Endothelial cell (in vitro differentiated cells): ENCODE data around the gene KSR1. TPM values are rescaled to one million over a fixed set of nuclear protein-coding genes. Genes with fewer than 3 reads are reported as not detected.
"Not testable (repeated sequence)": the region's sequence is repeated elsewhere in the genome, so short reads cannot be mapped to it uniquely, and the experiment has no call there.

Experiments used
- DNase-seq: peaks from one replicate; pipeline ENCODE4 v3.0.0; 2021; ENCODE audit warnings: low spot score
- H3K27ac Mint-ChIP-seq: one replicate; pipeline ENCODE4 v1.8.0; 2021; ENCODE audit warnings: mixed read lengths, inconsistent platforms; ENCODE audit not compliant: unreplicated experiment
- H3K27me3 Mint-ChIP-seq: one replicate; pipeline ENCODE4 v1.8.0; 2021; ENCODE audit warnings: mild to moderate bottlenecking, moderate library complexity, mixed read lengths, inconsistent platforms; ENCODE audit not compliant: unreplicated experiment
- H3K36me3 Mint-ChIP-seq: one replicate; pipeline ENCODE4 v1.8.0; 2021; ENCODE audit warnings: mild to moderate bottlenecking, low read depth, mixed read lengths, inconsistent platforms; ENCODE audit not compliant: unreplicated experiment
- H3K4me1 Mint-ChIP-seq: one replicate; pipeline ENCODE4 v1.8.0; 2021; ENCODE audit warnings: mild to moderate bottlenecking, mixed read lengths, inconsistent platforms; ENCODE audit not compliant: unreplicated experiment
- H3K4me3 Mint-ChIP-seq: one replicate; pipeline ENCODE4 v1.8.0; 2021; ENCODE audit warnings: mild to moderate bottlenecking, mixed read lengths, inconsistent platforms; ENCODE audit not compliant: unreplicated experiment
- H3K9me3 Mint-ChIP-seq: one replicate; pipeline ENCODE4 v1.8.0; 2021; ENCODE audit warnings: mixed read lengths, inconsistent platforms; ENCODE audit not compliant: unreplicated experiment
- CTCF ChIP-seq: fragments of 200-600 bp; sonication (generic); IDR thresholded peaks from one replicate; pipeline ENCODE4 v1.5.0; 2021; ENCODE audit warnings: antibody characterized with exemption; ENCODE audit not compliant: unreplicated experiment
- total RNA-seq: library from RNA; stranded (reverse); fragmentation: NEBNext Ultra II Directional; extraction: Animal tissue kit (Norgen Biotek cat#: 25700); gene quantifications from one replicate; pipeline ENCODE4 v1.2.1, GENCODE V29; 2021; ENCODE audit not compliant: unreplicated experiment

The KSR1 gene
- total RNA-seq, 1 donor from 2014 or later, result 65.2 TPM

DNA sequence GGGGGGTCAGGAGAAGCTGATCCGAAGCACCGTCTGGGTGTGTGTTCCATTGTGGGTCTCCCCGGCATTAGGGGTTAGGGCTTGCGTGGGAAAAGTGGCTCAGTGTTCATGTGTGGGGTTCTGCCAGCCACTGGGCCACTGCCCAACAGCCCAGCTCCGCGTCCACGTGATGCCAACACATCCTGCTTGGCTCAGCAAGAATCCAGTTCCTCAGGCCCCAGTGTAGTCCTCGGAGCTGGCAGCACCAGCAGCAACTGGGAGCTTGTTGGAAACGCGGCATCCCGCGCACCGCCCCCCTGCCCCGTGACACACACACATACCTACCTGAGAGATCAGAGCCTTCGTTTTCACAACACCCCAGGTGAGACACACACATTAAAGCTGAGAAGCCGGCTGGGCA is 193.7 kb downstream of the KSR1 start:
- Mint-ChIP-seq H3K27ac (no peak overlapping the region), H3K4me3 (no peak overlapping the region), H3K9me3 (no peaks in the 10 kb centered on the region), H3K36me3 (no peaks in the 10 kb centered on the region), H3K4me1 (peaks cover 18% of the 10 kb centered on the region), H3K27me3 (peaks cover 14% of the 10 kb centered on the region)
- DNase-seq, result no peak
- TF ChIP-seq CTCF, result no peak

- Mint-ChIP-seq H3K4me1 (peaks cover 18% of the 10 kb centered on the region), H3K4me3 (no peak overlapping the region), H3K27ac (no peak overlapping the region), H3K9me3 (no peaks in the 10 kb centered on the region), H3K27me3 (peaks cover 14% of the 10 kb centered on the region), H3K36me3 (no peaks in the 10 kb centered on the region)
- no peak for TF ChIP-seq CTCF
- DNase-seq, result no peak
Measured at GRCh38 chr17:27650836-27651235, 194.6 kb downstream of the KSR1 start.

- Mint-ChIP-seq H3K9me3 (no peaks in the 10 kb centered on the region), H3K36me3 (no peaks in the 10 kb centered on the region), H3K4me3 (no peak overlapping the region), H3K27me3 (peaks cover 14% of the 10 kb centered on the region), H3K27ac (no peak overlapping the region), H3K4me1 (peaks cover 18% of the 10 kb centered on the region)
- TF ChIP-seq CTCF, result peak; percentile 87
- DNase-seq, result peak; percentile 69
Measured at GRCh38 chr17:27651411-27652345, 195.4 kb downstream of the KSR1 start.

DNA sequence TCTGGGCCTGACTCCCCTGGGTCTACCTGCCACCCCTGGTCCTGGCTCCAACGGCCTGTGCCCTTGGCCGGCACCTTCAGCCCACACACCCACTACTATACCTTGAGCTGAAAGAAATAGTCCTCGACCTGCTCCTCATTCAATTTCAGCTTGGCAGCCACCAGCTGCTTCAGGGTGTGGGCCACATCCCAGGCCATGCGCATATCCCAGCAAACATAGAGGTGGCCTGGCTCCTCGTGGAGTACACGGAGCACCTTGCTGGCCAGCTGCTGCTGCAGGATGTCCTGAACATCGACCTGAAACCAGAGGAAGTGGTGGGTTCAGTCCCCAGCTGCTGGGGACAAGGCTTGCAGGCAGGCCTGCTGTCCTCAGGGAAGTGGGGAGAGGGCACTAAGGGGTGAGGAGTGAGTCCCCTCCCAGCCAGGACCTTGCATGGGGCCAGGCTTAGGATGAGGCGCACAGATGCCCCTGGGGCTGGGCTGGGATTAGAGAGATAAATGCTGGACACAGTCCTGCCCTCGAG is 197.3 kb downstream of the KSR1 start:
- H3K4me1 Mint-ChIP-seq, result peaks cover 18% of the 10 kb centered on the region

GRCh38 chr17:27654136-27654535 is 197.9 kb downstream of the KSR1 start:
- Mint-ChIP-seq H3K4me3 (no peak overlapping the region), H3K27me3 (peaks cover 16% of the 10 kb centered on the region), H3K27ac (no peak overlapping the region), H3K4me1 (peaks cover 18% of the 10 kb centered on the region), H3K9me3 (no peaks in the 10 kb centered on the region), H3K36me3 (no peaks in the 10 kb centered on the region)
- no peak for DNase-seq
- TF ChIP-seq CTCF, result no peak

More for the DNA sequence above, 197.3 kb downstream of the KSR1 start:
- H3K27ac Mint-ChIP-seq, H3K36me3 Mint-ChIP-seq, H3K4me3 Mint-ChIP-seq, H3K9me3 Mint-ChIP-seq, DNase-seq: not testable (repeated sequence)
- peaks cover 16% of the 10 kb centered on the region for H3K27me3 Mint-ChIP-seq
